Activated naive CD4-positive, alpha-beta T cell treated with anti-CD3 and anti-CD28 coated beads, Interleukin-2, amount 50 U/mL, for 24 hours (primary cell): ENCODE results near the gene ZNF101.

ENCODE experiments used
- H3K27ac Mint-ChIP-seq: one replicate; pipeline ENCODE4 v1.8.0; 2021; ENCODE audit warnings: mild to moderate bottlenecking, mixed read lengths
- H3K27me3 Mint-ChIP-seq: one replicate; pipeline ENCODE4 v1.8.0; 2021; ENCODE audit warnings: mixed read lengths
- H3K36me3 Mint-ChIP-seq: one replicate; pipeline ENCODE4 v1.8.0; 2021; ENCODE audit warnings: mixed read lengths
- H3K4me1 Mint-ChIP-seq: one replicate; pipeline ENCODE4 v1.8.0; 2021; ENCODE audit warnings: mixed read lengths
- H3K4me3 Mint-ChIP-seq: one replicate; pipeline ENCODE4 v1.8.0; 2021; ENCODE audit warnings: mild to moderate bottlenecking, mixed read lengths
- H3K9me3 Mint-ChIP-seq: one replicate; pipeline ENCODE4 v1.8.0; 2021; ENCODE audit warnings: mixed read lengths

ZNF101 gene

DNA sequence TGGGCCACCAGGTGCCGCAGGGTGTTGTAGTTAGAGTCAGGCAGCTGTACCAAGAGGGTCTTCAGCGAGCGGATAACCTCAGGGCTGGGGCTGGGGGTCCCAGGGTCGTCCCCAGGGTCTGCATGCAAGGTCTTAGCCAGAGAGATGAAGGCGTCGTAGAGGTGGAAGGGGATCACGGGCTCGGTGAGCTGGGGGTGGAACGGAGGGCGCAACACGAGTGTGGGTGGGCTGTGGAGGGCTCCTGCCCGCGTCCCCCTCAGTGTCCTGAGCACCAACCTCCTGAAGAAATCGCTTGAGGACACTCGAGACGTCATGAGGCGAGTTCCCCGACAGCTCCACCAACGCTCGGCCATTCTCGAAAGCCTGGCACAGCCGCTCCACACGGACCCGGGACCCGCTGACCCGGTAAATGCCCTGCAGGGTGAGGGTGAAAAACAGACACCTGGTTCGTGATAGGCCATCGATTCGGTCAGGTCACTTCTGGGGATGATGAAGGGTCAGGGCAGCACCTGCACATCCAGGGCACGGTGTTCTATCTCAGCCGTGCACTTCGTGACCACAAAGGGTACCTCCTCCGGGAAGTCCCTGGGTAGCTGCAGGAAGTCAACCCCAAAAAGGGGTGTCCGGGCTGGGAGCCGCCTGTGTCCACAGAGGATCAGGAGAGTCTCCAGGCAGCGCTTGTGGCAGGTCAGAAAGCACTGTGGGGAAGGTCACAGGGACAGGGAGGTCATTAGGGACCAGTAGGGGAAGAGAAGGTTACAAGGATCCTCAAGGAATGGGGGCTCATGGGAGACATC is 33.9 kb upstream of the ZNF101 start:
- peaks cover 10% of the 10 kb centered on the region for H3K4me1 Mint-ChIP-seq
- H3K36me3 Mint-ChIP-seq: peaks cover 6% of the 10 kb centered on the region
- no peaks in the 10 kb centered on the region for H3K9me3 Mint-ChIP-seq
- no peaks in the 10 kb centered on the region for H3K27me3 Mint-ChIP-seq
- H3K4me3 Mint-ChIP-seq: no peak overlapping the region
- no peak overlapping the region for H3K27ac Mint-ChIP-seq

DNA sequence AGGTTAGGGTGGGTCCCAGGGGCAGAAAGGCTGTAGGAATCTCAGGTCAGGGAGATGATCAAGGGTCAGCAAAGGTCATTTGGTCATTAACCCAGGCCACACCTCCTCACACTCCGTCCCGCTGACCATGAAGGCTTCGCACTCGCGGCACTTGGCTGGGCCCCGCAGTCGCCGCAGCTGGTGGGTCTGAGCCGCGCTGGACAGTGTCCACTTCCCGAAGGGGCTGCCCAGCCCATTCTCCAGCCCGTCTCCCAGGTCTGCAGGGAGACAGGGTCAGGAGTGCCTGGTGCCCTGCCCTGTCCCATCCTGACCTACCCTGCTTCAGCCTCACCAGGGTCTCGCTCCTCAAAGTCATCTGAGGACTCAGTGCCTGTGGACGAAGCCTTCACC is 33.3 kb upstream of the ZNF101 start:
- no peak overlapping the region for H3K4me3 Mint-ChIP-seq
- H3K27ac Mint-ChIP-seq: no peak overlapping the region
- H3K9me3 Mint-ChIP-seq: no peaks in the 10 kb centered on the region
- H3K4me1 Mint-ChIP-seq: peaks cover 16% of the 10 kb centered on the region
- H3K36me3 Mint-ChIP-seq: peaks cover 6% of the 10 kb centered on the region
- H3K27me3 Mint-ChIP-seq: no peaks in the 10 kb centered on the region

DNA sequence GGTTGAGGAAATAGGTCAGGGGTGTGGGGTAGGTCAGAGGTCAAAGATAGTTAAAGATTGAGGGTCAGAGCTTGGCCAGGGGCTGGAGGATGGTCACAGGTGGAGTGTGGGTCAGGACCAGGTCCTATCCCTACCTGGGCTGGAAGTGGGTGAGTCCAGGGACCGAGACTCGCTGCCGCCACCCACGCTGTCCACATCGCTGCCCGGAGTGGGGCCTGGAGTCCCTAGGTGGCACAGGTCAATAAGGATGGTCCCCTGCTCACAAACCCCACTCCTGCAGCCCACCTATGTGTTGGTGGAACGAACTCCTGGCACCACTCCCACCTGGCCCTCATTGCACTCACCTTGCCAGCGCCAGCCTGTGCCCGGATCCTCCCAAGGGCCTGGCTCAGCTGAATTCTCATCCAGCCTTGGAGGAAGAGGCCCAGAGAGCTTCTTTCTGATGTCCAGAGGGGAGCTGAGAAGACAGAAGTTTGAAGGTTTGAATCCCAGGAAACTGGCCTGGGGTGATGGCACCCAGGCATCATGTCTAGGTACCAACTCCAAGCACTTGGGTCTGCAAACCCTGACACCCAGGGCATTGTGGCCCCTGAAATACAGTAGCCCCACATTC is 32.0 kb upstream of the ZNF101 start:
- peaks cover 16% of the 10 kb centered on the region for H3K4me1 Mint-ChIP-seq
- H3K27ac Mint-ChIP-seq: no peak overlapping the region
- H3K27me3 Mint-ChIP-seq: no peaks in the 10 kb centered on the region
- H3K4me3 Mint-ChIP-seq: no peak overlapping the region
- H3K9me3 Mint-ChIP-seq: no peaks in the 10 kb centered on the region
- H3K36me3 Mint-ChIP-seq: peaks cover 6% of the 10 kb centered on the region

DNA sequence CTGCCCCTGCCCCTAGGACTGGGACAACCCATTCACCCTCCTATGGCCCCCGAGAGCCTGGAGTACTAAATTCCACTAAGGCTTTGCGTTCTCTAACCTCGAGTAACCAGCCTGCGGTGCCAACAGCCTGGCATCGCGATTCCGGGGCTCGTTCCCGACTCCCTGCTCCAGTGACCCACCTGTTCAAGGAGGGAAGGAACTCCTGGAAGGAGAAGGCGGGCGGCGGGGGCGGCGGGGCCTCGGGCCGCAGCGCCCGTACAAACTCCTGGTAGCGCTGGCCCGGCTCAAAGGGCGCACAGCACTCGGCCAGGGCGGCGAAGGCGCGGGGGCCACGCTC is 31.5 kb upstream of the ZNF101 start:
- Mint-ChIP-seq H3K27me3 (no peaks in the 10 kb centered on the region), H3K27ac (no peak overlapping the region), H3K36me3 (peaks cover 6% of the 10 kb centered on the region), H3K4me1 (peaks cover 20% of the 10 kb centered on the region), H3K4me3 (no peak overlapping the region), H3K9me3 (no peaks in the 10 kb centered on the region)

DNA sequence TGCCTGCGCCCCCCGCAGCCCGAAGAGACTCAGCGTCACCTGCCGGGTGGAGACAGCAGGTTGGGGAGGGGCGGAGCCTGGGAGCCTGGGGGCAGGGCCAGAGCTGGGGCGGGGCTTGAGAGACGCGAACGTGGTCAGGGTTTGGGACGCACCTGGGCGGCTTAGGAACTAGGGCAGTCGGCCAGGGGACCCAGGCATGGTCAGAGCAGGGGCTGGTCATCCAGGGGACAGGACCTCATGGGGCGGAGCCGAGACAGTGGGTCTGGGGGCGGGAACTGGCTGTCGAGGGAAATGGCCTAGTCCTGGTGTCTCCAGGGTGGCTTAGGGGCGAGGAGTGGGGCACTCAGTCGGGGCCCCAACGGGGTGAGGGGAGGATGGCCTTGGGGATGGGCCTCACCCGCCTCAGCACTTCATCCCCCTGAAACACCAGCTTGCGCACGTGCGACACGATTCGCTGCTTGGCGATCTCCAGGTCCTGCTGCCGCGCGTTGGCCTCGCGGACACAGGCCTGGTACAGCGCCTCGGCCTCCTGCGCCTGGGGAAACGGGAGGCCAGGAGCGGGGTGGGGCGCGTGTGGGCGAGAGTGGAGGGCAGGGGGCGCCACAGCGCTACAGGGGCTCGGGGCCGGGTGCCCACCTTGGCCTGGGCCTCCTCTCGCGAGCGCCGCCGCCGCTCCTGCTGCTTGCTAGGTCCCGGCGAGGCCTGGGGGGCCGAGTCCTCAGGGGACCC is 31.0 kb upstream of the ZNF101 start:
- Mint-ChIP-seq H3K27me3 (no peaks in the 10 kb centered on the region), H3K27ac (no peak overlapping the region), H3K36me3 (peaks cover 6% of the 10 kb centered on the region), H3K9me3 (no peaks in the 10 kb centered on the region), H3K4me3 (no peak overlapping the region), H3K4me1 (peaks cover 25% of the 10 kb centered on the region)

DNA sequence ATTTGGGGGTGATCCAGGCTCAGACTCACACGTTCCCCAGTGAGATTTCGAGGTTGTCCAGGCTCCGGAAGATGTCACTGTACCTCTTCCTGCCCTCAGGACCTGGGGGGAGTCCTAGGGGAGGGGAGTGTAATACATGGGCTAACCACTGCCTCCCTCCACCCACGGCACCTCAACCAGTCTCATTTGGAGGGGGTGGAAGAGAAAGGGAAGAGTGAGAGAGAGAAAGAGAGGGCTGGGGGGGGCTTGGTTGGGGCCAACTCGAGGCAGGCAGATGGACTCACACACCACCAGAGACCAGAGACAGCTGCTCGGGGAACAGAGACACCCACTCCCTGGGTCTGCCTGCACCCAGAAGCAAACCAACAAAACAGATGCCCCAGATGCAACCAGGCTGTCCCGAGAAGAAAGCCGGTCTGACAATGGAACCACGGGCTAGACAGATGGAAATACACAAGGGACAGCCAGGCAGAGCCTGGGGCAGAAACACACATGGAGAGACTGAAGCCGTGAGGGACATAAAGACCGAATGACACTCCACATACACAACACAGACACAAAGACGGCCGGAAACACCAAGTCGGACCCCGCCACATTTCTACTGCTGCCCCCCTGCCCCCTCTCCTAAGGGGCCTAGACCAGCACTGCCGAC is 26.0 kb upstream of the ZNF101 start:
- no peaks in the 10 kb centered on the region for H3K27me3 Mint-ChIP-seq
- peaks cover 17% of the 10 kb centered on the region for H3K4me1 Mint-ChIP-seq
- H3K9me3 Mint-ChIP-seq: no peaks in the 10 kb centered on the region
- peaks cover 1% of the 10 kb centered on the region for H3K36me3 Mint-ChIP-seq
- peak overlapping the region; percentile 99 for H3K4me3 Mint-ChIP-seq
- peak overlapping the region; percentile 93 for H3K27ac Mint-ChIP-seq

DNA sequence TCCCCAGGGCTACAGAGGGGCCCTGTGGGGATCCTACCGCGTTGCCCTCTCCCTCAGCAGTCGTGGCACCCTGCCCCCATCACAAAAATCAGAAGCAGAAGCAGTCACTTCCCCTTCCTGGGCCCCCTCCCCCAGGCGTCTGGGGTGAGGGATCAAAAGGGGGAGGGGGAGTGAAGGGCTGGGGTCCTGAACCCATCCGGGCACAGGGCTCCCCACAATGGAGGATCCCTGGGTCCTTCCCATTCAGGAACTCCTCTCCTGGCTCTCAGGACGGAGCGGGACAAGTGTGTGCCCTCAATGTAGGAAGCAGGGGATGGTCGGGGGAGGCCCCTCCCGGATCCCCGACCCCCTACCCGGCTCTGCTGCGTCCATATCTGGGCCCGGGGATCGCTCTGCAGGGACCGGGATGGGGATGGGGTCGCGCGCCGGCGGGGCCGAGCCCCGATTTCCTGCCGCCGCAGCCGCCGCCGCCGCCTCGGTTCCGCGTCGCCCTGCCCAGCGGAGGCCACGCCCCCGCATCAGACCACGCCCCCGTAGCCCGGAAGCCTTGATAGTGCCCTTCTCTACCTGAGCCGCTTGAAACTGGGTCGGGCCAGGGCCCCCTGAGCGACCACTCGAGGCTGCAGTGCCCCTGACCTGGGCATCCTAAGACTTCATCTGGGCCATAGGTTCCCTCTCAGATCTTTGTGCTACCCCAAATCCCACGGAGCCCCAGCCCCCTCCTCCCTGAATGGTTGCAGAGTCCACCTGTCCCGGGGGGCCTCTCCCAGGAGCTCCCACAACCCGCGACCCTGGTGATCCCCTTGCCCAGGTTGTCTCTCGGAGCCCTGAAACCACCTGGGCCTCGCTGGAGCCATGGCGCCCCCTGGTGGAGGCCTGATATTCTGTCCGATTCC is 25.2 kb upstream of the ZNF101 start, which contains the start of gene GMIP:
TSS of gene GMIP (minus strand) at position 500 of the 896 bp plus-strand sequence. CDS start at position 372, 128 bp downstream.
- Mint-ChIP-seq H3K27ac (peak within 1 kb of the TSS; percentile 95), H3K27me3 (no peaks in the 10 kb centered on the region), H3K36me3 (peaks cover 3% of the 10 kb centered on the region), H3K9me3 (no peaks in the 10 kb centered on the region), H3K4me3 (peak within 1 kb of the TSS; percentile 99), H3K4me1 (peaks cover 17% of the 10 kb centered on the region)

DNA sequence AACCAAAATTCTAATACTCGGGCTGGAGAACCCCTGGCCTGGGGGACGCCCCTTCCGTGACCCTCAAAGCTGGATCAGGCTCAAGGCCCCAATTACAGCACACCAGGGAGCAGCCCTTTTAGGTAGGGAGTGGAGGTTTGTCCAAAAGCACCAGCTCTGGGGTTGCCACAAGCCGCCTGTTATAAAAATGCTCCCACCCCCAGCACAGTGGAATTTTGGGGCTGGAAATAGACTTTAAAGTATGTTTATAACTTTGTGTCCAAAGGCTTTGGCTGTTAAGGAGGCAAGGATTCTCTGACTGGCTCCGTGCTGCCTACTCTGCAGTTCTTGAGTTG is 24.6 kb upstream of the ZNF101 start:
- Mint-ChIP-seq H3K27me3 (no peaks in the 10 kb centered on the region), H3K36me3 (peaks cover 3% of the 10 kb centered on the region), H3K9me3 (no peaks in the 10 kb centered on the region), H3K4me1 (peaks cover 17% of the 10 kb centered on the region), H3K4me3 (peak overlapping the region; percentile 99), H3K27ac (peak overlapping the region; percentile 95)

DNA sequence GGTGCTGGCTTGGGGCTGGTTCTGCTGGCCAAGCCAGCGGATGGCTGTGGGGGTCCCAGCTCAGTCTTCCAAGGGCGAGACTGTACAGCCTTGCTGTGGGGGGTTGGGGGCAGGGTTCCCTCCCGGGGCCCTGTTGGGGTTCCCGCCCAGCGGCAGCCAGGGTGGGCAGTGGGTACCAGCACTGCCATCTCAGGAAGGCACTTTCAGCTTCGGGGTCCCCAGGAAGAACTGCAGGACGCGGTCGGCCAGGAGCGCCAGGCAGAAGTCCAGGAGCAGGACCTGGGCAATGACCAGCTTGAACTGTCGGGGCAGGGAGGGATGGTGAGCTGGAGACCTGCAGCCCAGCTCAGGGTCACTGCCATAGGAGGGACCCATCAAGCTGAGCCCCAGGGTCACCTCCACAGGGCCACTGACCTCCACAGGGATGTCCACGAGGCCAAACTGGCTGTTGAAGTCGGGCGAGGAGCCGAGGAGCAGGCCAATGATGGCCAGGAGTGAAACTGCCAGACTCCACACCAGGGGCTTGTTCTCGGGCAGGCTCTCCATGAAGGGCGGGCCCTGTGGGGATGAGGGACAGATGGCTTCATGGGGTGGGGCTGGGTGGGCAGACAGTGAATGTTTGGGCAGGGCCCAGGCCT is 23.3 kb upstream of the ZNF101 start:
- no peak overlapping the region for H3K27ac Mint-ChIP-seq
- peaks cover 12% of the 10 kb centered on the region for H3K4me1 Mint-ChIP-seq
- no peak overlapping the region for H3K4me3 Mint-ChIP-seq
- H3K36me3 Mint-ChIP-seq: peaks cover 7% of the 10 kb centered on the region
- no peaks in the 10 kb centered on the region for H3K27me3 Mint-ChIP-seq
- no peaks in the 10 kb centered on the region for H3K9me3 Mint-ChIP-seq

DNA sequence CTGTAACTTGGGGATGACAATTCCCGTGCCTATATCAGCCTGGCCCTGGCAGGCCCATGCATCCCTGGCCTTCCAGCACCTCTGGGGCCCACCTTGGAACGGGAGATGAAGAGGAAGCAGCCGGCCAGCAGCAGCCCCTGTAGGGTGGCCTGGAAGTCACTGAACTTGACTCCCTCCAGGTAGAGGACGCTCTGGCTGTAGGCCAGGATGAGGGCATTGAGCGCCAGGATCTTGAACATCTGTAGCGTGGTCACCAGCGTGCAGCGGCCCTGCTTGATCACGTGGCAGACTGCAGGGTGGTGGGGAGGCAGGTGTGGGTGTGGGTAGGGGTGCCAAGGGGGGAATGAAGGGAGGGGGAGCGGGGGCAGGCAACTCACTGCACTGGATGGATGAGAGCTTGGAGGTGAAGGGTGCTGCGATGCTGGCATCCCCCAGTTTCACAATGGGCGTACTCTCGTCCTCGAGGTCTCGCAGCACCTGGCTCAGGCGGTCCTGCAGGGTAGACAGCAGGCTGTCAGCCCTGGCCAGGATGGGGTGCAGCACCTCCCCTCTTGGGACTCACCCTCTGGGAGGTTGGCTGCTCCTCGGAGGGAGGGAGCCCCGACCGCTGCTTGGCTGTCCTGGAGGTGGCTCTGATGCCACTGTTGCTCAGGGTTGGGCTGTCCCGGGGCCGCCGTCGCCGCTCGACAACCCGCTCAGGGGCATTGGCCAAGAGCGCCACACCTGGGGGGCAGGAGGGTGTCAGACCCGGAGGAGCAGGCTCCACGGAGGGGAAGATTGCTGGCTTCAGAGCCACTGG is 21.4 kb upstream of the ZNF101 start:
- Mint-ChIP-seq H3K27me3 (no peaks in the 10 kb centered on the region), H3K36me3 (peaks cover 8% of the 10 kb centered on the region), H3K9me3 (no peaks in the 10 kb centered on the region), H3K4me1 (peaks cover 6% of the 10 kb centered on the region), H3K27ac (no peak overlapping the region), H3K4me3 (no peak overlapping the region)

DNA sequence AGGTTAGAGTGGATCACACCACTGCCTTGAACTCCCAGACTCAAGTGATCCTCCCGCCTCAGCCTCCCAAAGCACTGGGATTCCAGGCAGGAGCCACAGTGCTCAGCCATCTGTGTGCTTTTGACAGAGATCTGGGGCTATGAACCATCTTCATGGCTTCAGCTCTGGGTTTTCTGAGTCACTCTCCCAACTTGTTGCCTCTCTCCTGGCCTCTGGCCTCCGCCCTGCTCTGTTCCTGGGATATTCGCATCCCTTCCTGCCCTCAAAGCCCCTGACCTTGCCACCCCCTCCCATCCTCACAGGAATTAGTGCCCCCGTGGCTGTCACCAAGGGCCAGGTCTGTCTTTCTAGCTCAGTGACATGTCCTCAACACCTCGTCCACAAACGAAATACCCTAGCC is 19.5 kb upstream of the ZNF101 start:
- no peaks in the 10 kb centered on the region for H3K27me3 Mint-ChIP-seq
- H3K27ac Mint-ChIP-seq: no peak overlapping the region
- H3K4me1 Mint-ChIP-seq: no peaks in the 10 kb centered on the region
- no peaks in the 10 kb centered on the region for H3K9me3 Mint-ChIP-seq
- no peak overlapping the region for H3K4me3 Mint-ChIP-seq
- H3K36me3 Mint-ChIP-seq: peaks cover 15% of the 10 kb centered on the region

DNA sequence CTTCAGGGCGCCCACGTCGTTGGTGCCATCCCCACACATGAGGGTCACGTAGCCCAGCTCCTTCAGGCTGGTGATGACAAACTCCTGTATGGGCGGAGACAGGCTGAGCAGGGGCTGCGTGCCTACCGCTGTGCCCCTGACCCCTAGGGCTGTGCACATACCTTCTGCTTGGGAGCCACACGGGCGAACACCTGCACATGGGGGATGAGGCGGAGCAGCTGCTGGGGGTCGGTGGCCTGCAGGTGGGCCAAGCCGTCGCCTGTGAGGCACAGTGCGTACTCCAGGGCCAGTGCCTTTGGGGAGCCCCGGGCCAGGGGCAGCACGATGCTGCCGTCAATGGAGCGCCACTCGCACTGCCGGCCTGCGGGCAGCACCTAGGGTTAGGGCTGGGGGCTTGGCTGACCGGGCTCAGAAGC is 19.1 kb upstream of the ZNF101 start:
- H3K36me3 Mint-ChIP-seq: peaks cover 15% of the 10 kb centered on the region
- no peak overlapping the region for H3K4me3 Mint-ChIP-seq
- no peaks in the 10 kb centered on the region for H3K9me3 Mint-ChIP-seq
- H3K27me3 Mint-ChIP-seq: no peaks in the 10 kb centered on the region
- H3K27ac Mint-ChIP-seq: no peak overlapping the region
- H3K4me1 Mint-ChIP-seq: no peaks in the 10 kb centered on the region

DNA sequence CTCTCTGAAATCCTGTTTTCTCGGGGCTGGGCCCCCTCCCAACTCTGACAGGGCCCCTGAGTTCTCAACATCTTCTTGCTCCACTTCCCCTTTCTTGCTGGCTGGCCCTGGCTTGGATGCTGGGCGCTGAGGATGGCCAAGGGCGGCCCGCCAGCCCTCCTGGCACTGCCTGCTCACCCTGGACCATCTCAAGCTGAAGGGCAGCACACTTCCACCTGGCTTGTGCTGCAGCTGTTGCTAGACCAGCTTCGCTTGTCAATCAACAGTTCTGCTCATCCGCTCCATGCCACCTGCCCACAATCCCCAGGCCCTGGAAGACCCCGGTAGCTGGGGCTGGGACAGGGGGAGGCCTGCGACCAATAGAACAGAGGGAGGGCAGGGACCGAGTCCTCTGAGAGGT is 18.3 kb upstream of the ZNF101 start:
- Mint-ChIP-seq H3K27ac (no peak overlapping the region), H3K9me3 (no peaks in the 10 kb centered on the region), H3K4me3 (no peak overlapping the region), H3K36me3 (peaks cover 15% of the 10 kb centered on the region), H3K27me3 (no peaks in the 10 kb centered on the region), H3K4me1 (no peaks in the 10 kb centered on the region)

DNA sequence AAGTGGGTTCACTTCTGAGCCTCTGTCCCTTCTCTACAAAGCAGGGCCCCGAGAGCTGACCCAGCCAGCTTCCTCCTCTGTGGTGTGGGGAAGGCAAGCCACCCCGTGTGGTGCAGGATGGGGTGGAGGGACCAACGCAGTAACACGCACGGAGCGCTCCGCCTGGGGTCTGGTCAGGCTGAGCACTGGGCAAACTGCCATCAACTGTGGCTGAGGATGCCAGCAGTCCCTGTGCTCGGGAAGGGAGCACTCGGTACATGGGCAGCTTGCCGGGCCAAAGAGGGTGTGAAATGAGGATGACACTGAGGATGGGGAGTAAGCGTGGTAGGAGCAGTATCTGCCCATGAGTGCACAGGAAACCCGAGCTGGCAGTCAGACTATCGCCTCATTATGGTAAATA is 17.6 kb upstream of the ZNF101 start:
- Mint-ChIP-seq H3K4me3 (no peak overlapping the region), H3K27me3 (no peaks in the 10 kb centered on the region), H3K27ac (no peak overlapping the region), H3K9me3 (no peaks in the 10 kb centered on the region), H3K4me1 (no peaks in the 10 kb centered on the region), H3K36me3 (peaks cover 15% of the 10 kb centered on the region)
